ENCODE data around the gene MTARC2. TPM values are rescaled to one million over a fixed set of nuclear protein-coding genes. Genes with fewer than 3 reads are reported as not detected.

Gene MTARC2
- total and polyA plus RNA-seq, 10 of the 15 experiments (the other 5 are each of a cell fraction or from before 2014, with no cell fraction given): 1.9 to 5.5 (median 3.3) TPM

GRCh38 chr1:220798338-220798737 is 50.2 kb downstream of the MTARC2 start:
- no peaks in the 10 kb centered on the region for H3K79me2 ChIP-seq (ENCODE audit: control insufficient read depth, insufficient read depth, low read length)
- in situ Hi-C loops (cut with MboI) (no loop called here), intact Hi-C loops (cut with micrococcal nuclease; ENCODE audit: unreplicated experiment) (no loop called here)
- FAIRE-seq (no peak), ATAC-seq (no peak), DNase-seq (ENCODE audit: low read depth, low spot score) (no peak)
- H3K9me3 ChIP-seq (replicated peaks; ENCODE audit: control insufficient read depth, insufficient read depth, low read length): no peaks in the 10 kb centered on the region
- no peak overlapping the region for H2AFZ ChIP-seq (ENCODE audit: control insufficient read depth, low read depth, low read length)
- WGBS (ENCODE audit: insufficient coverage, insufficient replicate concordance, low lambda C conversion rate, missing lambda C conversion rate): 82% methylated on average over 2 of the region's 2 CpGs
- no peak overlapping the region for H3K9ac ChIP-seq (ENCODE audit: control insufficient read depth, insufficient read depth, low read length)
- no peaks in the 10 kb centered on the region for H3K4me1 ChIP-seq (ENCODE audit: control insufficient read depth, insufficient read depth, low read length)
- no peak for TF ChIP-seq SMC3 (IDR thresholded peaks at IDR 0.05; ENCODE audit: borderline replicate concordance, low read length)
- TF ChIP-seq SP1 (IDR thresholded peaks at IDR 0.05; ENCODE audit: low read depth, low read length): no peak
- TF ChIP-seq NR2C1 (IDR thresholded peaks at IDR 0.05): no peak
- TF ChIP-seq RELA (IDR thresholded peaks at IDR 0.05; ENCODE audit: borderline replicate concordance, partially characterized antibody): no peak
- no peak for TF ChIP-seq SUPT20H (IDR thresholded peaks at IDR 0.05; ENCODE audit: borderline replicate concordance, control insufficient read depth, low read depth, low read length)
- no peak overlapping the region for H3K4me3 ChIP-seq
- no peak overlapping the region for H3K27ac ChIP-seq (ENCODE audit: control insufficient read depth, insufficient read depth)
- no TSS peak for BruUV-seq (replicated peaks)
- no peak overlapping the region for H3K4me2 ChIP-seq (ENCODE audit: control insufficient read depth, insufficient read depth)
- H4K20me1 ChIP-seq (ENCODE audit: control insufficient read depth, insufficient read depth): no peaks in the 10 kb centered on the region
- ChIA-PET RAD21 (ENCODE audit: unreplicated experiment) (no interaction called here), CTCF (interaction anchor here (0.5 to 1.1 kb wide), 2 partner anchors 13 to 712 kb away, joined by 3 to 4 read pairs; no protein-coding TSS in a partner anchor), SMC1A (ENCODE audit: uncharacterized antibody, unreplicated experiment) (no interaction called here), POLR2A (interaction anchor here (0.5 kb wide), 1 partner anchor 9 kb away, joined by 3 read pairs; no protein-coding TSS in a partner anchor)
- no peaks in the 10 kb centered on the region for H3K27me3 ChIP-seq (replicated peaks in 1 of 2; ENCODE audit: control insufficient read depth in 2 of 2, insufficient read depth in 2 of 2, low read length in 1 of 2)
- no peaks in the 10 kb centered on the region for H3K36me3 ChIP-seq (ENCODE audit: control insufficient read depth in 2 of 2, insufficient read depth in 2 of 2, low read length in 1 of 2)

GRCh38 chr1:220800262-220800661 is 52.1 kb downstream of the MTARC2 start:
- ChIA-PET RAD21 (ENCODE audit: unreplicated experiment) (no interaction called here), POLR2A (no interaction called here), CTCF (interaction anchor here (1.0 kb wide), 1 partner anchor 120 kb away, joined by 3 read pairs; no protein-coding TSS in a partner anchor), SMC1A (ENCODE audit: uncharacterized antibody, unreplicated experiment) (no interaction called here)
- no peak overlapping the region for H2AFZ ChIP-seq (ENCODE audit: control insufficient read depth, low read depth, low read length)
- TF ChIP-seq POU2F2 (IDR thresholded peaks at IDR 0.05; ENCODE audit: borderline replicate concordance, low read depth, low read length) (no peak), RUNX3 (IDR thresholded peaks at IDR 0.05; ENCODE audit: low read length) (no peak)
- intact Hi-C loops (cut with micrococcal nuclease; ENCODE audit: unreplicated experiment): no loop called here
- H3K4me1 ChIP-seq (ENCODE audit: control insufficient read depth, insufficient read depth, low read length): no peaks in the 10 kb centered on the region
- no peaks in the 10 kb centered on the region for H4K20me1 ChIP-seq (ENCODE audit: control insufficient read depth, insufficient read depth)
- H3K4me3 ChIP-seq: no peak overlapping the region
- H3K9me3 ChIP-seq (replicated peaks; ENCODE audit: control insufficient read depth, insufficient read depth, low read length): no peaks in the 10 kb centered on the region
- no peak for FAIRE-seq
- H3K79me2 ChIP-seq (ENCODE audit: control insufficient read depth, insufficient read depth, low read length): no peaks in the 10 kb centered on the region
- H3K9ac ChIP-seq (ENCODE audit: control insufficient read depth, insufficient read depth, low read length): no peak overlapping the region
- H3K36me3 ChIP-seq (ENCODE audit: control insufficient read depth in 2 of 2, insufficient read depth in 2 of 2, low read length in 1 of 2): no peaks in the 10 kb centered on the region
- no peak for ATAC-seq
- in situ Hi-C loops (cut with MboI): no loop called here
- no TSS peak for BruUV-seq (replicated peaks)
- DNase-seq (ENCODE audit: low read depth, low spot score): no peak
- H3K4me2 ChIP-seq (ENCODE audit: control insufficient read depth, insufficient read depth): no peak overlapping the region
- whole genome bisulfite sequencing (ENCODE audit: insufficient coverage, insufficient replicate concordance, low lambda C conversion rate, missing lambda C conversion rate): 77% methylated on average over 6 of the region's 6 CpGs
- H3K27me3 ChIP-seq (replicated peaks in 1 of 2; ENCODE audit: control insufficient read depth in 2 of 2, insufficient read depth in 2 of 2, low read length in 1 of 2): no peaks in the 10 kb centered on the region
- H3K27ac ChIP-seq (ENCODE audit: control insufficient read depth, insufficient read depth): no peak overlapping the region

All from GM12878 (cell line).